IgD-negative memory B cell (primary cell): Measurements from ENCODE around the gene TMEM185A. TPM values are rescaled to one million over a fixed set of nuclear protein-coding genes. Genes with fewer than 3 reads are reported as not detected.
"Not testable (repeated sequence)": the region's sequence is repeated elsewhere in the genome, so short reads cannot be mapped to it uniquely, and the experiment has no call there.

ENCODE experiments used
- H3K27ac Mint-ChIP-seq, 3 donors: one replicate each; pipeline ENCODE4 v1.8.0; 2020 to 2022; ENCODE audit warnings: mild to moderate bottlenecking in 3 of 3, mixed read lengths in 3 of 3, moderate library complexity in 1 of 3
- H3K27me3 Mint-ChIP-seq: one replicate; pipeline ENCODE4 v1.8.0; 2021; ENCODE audit warnings: mixed read lengths
- H3K36me3 Mint-ChIP-seq: one replicate; pipeline ENCODE4 v1.8.0; 2020; ENCODE audit warnings: mild to moderate bottlenecking, mixed read lengths
- H3K4me1 Mint-ChIP-seq, 3 donors: one replicate each; pipeline ENCODE4 v1.8.0; 2020 to 2022; ENCODE audit warnings: mixed read lengths in 3 of 3, mild to moderate bottlenecking in 1 of 3
- H3K4me3 Mint-ChIP-seq, 4 donors: one replicate each; pipeline ENCODE4 v1.8.0; 2020 to 2022; ENCODE audit warnings: mild to moderate bottlenecking in 4 of 4, mixed read lengths in 4 of 4, moderate library complexity in 3 of 4
- H3K9me3 Mint-ChIP-seq, 3 donors: one replicate each; pipeline ENCODE4 v1.8.0; 2020 to 2021; ENCODE audit warnings: mixed read lengths in 3 of 3, mild to moderate bottlenecking in 1 of 3
- polyA plus RNA-seq: library from polyadenylated mRNA; unstranded; fragments of 300-500 nt; fragmentation: Illumina TruSeq; gene quantifications from one replicate; pipeline ENCODE4 v1.2.3, GENCODE V29; 2021

TMEM185A gene
- polyA plus RNA-seq, 1 donor from 2014 or later = 18.2 TPM

DNA sequence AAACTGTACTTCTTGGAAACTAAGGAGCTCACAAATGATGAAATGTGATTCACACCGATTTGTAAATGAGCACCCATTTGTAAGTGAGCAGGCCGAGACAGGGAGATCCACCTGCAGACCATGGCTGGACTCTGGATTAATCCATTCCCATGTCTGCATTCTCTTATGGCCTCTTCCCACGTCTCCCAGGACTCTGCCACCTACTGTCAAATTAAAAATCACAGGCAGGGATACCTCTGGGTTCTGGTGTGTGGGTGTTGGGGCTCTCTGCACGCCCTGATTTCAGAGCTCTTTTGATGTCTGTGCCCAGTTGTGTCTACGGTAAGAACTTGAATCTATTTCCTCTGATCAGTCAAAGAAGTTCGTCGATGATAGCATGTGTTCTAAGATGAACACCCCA lies 40.6 kb downstream of the TMEM185A start:
- not testable (repeated sequence) for H3K27ac Mint-ChIP-seq, H3K4me3 Mint-ChIP-seq, H3K9me3 Mint-ChIP-seq, H3K27me3 Mint-ChIP-seq, H3K36me3 Mint-ChIP-seq, H3K4me1 Mint-ChIP-seq

DNA sequence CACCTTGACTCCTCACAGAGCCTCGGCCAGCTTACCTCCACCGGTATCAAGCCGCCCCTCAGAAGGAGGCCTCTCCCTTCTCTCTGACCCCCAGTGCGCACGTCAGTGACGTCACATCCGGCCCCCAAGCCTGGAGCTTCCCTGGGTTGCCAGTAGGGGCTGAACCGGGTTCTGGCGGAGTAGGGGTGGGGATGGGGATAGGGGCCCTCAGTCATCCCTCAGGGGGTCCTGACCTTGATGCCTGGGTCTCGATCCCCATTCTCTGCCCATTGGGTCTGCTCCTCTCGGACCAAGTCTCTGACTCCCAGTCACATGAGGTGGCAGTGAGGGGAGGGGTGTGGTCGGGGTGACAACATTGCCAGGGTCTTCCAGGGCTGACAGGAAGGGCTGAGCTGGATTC lies 44.2 kb downstream of the TMEM185A start, which contains the start of gene MAGEA9B:
MAGEA9B (minus strand) TSS at position 101 of the 400 bp plus-strand sequence. CDS start 4,280 bp downstream, outside the sequence.
- H3K27ac Mint-ChIP-seq, H3K9me3 Mint-ChIP-seq, H3K4me3 Mint-ChIP-seq, H3K4me1 Mint-ChIP-seq, H3K27me3 Mint-ChIP-seq, H3K36me3 Mint-ChIP-seq: not testable (repeated sequence)

DNA sequence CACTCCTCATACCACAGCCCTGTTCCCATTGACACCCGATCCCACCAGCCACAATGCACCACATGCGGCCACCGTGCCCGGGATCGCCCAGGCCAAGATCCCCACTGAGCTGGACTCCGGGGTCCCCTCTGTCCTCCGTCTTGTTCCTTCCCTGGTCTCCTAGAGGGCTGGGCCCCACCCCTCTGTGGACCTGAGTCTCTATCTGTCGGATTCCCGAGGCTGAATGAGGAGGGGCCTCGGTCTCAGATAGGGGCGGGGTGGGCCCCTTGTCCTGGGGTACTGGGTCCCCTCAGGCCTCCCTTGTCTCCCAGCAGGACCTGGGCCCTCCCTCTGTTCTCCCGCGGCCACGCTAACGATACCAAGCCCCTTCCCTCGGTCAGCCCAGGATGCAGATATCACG lies 46.0 kb downstream of the TMEM185A start:
- not testable (repeated sequence) for H3K4me3 Mint-ChIP-seq, H3K9me3 Mint-ChIP-seq, H3K27ac Mint-ChIP-seq, H3K36me3 Mint-ChIP-seq, H3K4me1 Mint-ChIP-seq, H3K27me3 Mint-ChIP-seq

DNA sequence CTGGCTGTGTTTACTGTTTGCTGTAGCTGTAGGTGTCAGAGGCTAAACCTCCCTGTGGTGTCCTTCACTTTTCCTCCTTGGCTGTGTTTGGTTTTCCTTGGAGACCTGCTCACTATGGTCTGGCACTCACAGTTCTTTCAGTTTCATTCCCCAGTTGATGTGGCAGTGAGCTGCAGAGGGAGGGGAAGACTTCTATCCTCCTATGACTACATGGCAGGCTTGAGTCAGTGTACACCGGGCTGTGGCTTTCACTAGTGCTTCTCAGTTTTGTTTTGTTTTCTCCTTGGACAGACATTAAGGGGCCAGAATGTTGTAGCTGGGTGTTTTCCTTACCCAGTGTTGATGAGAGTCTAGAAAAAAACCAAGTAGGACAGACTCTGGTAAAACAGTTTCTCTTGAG lies 58.1 kb downstream of the TMEM185A start:
- H3K27ac Mint-ChIP-seq, H3K4me3 Mint-ChIP-seq, H3K27me3 Mint-ChIP-seq, H3K9me3 Mint-ChIP-seq, H3K36me3 Mint-ChIP-seq, H3K4me1 Mint-ChIP-seq: not testable (repeated sequence)

DNA sequence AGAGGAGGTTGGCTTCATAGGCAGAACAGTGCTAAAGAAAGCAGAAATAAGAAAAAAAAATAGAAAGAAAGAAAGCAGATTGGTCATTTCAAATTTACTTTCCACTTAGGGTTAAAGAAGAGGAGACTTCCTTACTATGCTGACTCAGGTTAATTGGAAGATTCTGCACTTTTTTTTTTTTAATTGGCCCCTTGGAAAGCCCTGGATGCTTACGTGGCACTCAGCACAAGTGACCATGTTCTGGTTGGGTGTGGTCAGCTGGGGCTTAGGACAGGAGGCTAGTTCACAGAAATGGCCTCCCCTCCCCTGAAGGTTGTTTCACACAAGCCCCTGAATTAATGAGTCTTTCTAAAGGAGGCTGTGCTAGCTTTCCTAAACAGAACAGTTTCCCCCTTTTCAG lies 58.8 kb downstream of the TMEM185A start:
- H3K27ac Mint-ChIP-seq = no peak overlapping the region
- H3K9me3 Mint-ChIP-seq = no peaks in the 10 kb centered on the region
- H3K4me3 Mint-ChIP-seq = no peak overlapping the region
- H3K4me1 Mint-ChIP-seq = peaks cover 0 to 1% (median 0%) of the 10 kb centered on the region in 3 donors
- H3K27me3 Mint-ChIP-seq = peaks cover 9% of the 10 kb centered on the region
- H3K36me3 Mint-ChIP-seq = no peaks in the 10 kb centered on the region

DNA sequence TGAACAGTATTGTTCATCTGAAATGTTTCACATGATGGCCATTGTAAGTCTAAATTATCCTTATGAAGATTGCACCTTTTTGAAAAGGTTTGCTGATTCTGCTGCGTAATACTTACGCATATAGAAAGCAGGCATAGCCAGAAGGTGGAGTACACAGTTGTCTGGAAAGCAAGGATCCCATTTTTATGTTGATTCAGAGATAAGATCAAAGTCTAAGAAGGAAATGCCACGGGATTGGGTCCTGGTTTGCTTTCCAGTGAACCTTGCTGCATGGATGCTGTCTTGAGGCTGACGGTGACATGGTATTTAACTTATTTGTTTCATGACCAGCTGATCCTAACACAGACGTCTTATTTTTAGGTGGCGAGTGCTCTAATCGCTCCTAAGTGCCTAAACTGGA lies 59.8 kb downstream of the TMEM185A start:
- H3K4me3 Mint-ChIP-seq = no peak overlapping the region
- no peaks in the 10 kb centered on the region for H3K36me3 Mint-ChIP-seq
- no peak overlapping the region for H3K27ac Mint-ChIP-seq
- H3K27me3 Mint-ChIP-seq = peaks cover 9% of the 10 kb centered on the region
- H3K4me1 Mint-ChIP-seq = peaks cover 0 to 1% (median 0%) of the 10 kb centered on the region in 3 donors
- H3K9me3 Mint-ChIP-seq = no peaks in the 10 kb centered on the region

DNA sequence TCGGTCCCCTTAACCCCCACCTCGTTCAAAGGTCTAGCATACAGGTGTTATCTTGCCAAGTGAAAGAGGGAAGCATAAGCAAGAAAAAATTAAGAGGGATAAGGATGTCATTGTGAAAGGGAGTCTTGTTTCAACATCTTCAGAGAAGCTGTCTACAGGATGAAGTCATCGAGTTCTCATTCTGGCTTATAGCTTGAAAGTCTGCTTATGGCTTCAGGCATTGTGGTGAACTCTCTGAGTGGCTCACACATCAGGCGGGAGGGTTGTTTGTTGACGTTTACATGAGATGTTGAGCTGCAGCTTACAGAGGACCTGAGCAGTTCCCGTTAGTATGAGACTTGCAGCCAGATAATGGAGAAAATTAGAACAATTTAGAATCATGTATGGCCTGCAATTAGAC lies 60.9 kb downstream of the TMEM185A start:
- H3K27ac Mint-ChIP-seq = no peak overlapping the region
- no peak overlapping the region for H3K4me3 Mint-ChIP-seq
- H3K27me3 Mint-ChIP-seq = peaks cover 9% of the 10 kb centered on the region
- peaks cover 0 to 1% (median 0%) of the 10 kb centered on the region in 3 donors for H3K4me1 Mint-ChIP-seq
- H3K9me3 Mint-ChIP-seq = no peaks in the 10 kb centered on the region
- H3K36me3 Mint-ChIP-seq = no peaks in the 10 kb centered on the region

DNA sequence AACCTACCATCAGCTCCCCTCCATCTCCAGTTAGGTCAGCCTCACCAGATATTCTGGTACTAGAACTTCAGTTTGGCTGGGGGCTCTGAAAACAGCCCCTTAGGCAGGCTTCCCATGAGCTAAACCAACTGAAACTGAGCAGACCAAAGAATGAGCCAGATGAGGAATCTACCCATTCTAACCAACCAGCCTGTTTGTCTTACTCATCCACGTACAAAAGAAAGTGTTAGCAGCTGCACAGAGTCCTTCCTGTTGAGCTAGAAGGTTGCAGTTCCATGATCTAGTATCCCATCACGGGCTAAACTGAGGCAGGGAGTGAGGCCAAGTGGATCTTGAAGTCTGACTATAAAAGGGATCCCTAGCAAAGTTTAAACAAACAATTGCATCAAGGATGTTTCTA lies 61.8 kb downstream of the TMEM185A start:
- Mint-ChIP-seq H3K27ac (no peak overlapping the region), H3K9me3 (no peaks in the 10 kb centered on the region), H3K27me3 (peaks cover 9% of the 10 kb centered on the region), H3K36me3 (no peaks in the 10 kb centered on the region), H3K4me1 (peaks cover 0 to 1% (median 0%) of the 10 kb centered on the region in 3 donors), H3K4me3 (no peak overlapping the region)

DNA sequence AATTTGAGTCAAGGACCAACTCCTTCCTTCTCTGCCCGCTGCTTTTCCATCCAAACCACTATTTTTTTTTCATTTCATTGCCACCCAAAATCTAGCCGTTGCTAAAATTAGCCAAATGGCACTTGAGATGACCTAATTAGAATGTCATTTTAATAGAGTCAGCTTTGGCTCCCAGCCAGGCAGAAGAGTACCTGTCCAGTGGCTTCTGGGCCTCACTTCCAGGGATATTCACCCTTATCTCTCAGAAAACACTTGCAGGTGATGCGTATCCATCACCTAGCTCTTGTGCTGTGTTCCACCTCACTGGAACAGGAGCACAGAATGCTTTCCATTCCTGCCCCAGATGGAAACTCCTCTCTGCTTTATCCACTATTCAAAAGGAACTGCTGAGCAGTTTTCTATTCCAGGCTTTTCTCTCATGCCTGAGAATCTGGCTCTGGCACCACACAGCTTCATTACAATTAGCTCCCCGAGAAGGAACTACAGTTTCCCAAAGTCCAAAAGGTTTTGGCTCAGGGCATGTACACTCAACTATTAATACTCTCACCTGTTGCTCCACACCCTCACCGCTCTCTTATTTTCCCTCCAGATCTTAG lies 62.8 kb downstream of the TMEM185A start:
- Mint-ChIP-seq H3K4me3 (no peak overlapping the region), H3K9me3 (no peaks in the 10 kb centered on the region)

DNA sequence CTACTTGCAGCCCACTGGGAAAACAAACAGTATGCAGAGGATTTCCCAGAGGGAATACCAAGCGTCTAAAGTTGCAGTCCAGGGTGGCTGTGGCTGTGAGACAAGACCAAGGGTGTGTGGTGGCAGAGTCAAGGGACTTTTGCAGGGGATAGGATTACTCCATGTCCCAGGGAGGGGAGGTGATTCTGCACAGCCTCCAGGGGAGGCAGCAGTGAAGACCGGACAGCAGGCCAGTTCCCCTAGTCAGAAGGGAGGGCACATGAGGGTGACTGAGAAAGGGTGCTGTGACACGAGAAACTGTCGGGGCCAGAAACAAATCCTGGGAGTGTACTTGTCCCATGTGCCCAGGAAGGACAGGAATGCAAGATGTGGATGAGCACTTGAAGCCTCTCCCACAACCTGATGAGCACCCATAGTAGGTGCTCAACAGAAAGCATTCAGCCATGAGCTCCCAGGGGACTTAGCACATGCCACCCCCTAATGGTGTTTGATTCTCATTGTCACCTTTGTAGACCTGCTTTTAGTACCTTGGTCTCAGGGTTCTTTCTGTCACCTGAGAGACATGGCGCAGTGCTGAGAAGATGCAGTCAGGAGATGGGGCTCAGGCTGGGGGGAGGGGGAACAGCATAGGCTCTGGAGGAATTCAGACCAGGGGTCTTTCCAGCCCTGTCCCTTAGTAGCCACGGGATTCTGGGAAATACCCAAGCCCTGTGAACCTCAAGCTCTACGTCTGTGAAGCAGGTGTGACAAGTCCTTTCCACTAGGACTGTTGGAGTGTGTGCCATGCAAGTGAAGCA lies 63.8 kb downstream of the TMEM185A start:
- Mint-ChIP-seq H3K4me3 (peak overlapping the region in 1 of 4 donors; percentile 47), H3K4me1 (peaks cover 0 to 1% (median 0%) of the 10 kb centered on the region in 3 donors), H3K9me3 (no peaks in the 10 kb centered on the region), H3K27me3 (peaks cover 9% of the 10 kb centered on the region), H3K36me3 (no peaks in the 10 kb centered on the region), H3K27ac (no peak overlapping the region)

More for the DNA sequence above, 62.8 kb downstream of the TMEM185A start:
- Mint-ChIP-seq H3K36me3 (no peaks in the 10 kb centered on the region), H3K27me3 (peaks cover 9% of the 10 kb centered on the region), H3K4me1 (peaks cover 0 to 1% (median 0%) of the 10 kb centered on the region in 3 donors), H3K27ac (no peak overlapping the region)

DNA sequence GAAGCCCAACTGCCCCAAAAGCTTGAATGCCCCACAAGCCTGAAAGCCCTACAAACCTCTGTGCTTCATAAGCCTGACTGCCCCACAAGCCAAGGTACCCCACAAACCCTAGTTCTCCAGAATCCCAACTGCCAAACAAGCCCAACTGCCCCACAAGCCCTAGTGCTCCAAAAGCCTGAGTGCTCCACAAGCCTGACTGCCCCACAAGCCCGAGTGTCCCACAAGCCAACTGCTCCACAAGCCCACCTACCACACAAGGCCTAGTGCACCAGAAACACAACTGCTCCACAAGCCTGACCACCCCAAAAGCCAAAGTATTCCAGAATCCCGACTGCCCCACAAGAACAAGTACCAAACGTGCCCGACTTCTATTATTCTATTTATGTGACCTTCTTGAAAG lies 68.2 kb downstream of the TMEM185A start:
- no peaks in the 10 kb centered on the region for H3K9me3 Mint-ChIP-seq
- peaks cover 0 to 1% (median 0%) of the 10 kb centered on the region in 3 donors for H3K4me1 Mint-ChIP-seq
- H3K27ac Mint-ChIP-seq = no peak overlapping the region

DNA sequence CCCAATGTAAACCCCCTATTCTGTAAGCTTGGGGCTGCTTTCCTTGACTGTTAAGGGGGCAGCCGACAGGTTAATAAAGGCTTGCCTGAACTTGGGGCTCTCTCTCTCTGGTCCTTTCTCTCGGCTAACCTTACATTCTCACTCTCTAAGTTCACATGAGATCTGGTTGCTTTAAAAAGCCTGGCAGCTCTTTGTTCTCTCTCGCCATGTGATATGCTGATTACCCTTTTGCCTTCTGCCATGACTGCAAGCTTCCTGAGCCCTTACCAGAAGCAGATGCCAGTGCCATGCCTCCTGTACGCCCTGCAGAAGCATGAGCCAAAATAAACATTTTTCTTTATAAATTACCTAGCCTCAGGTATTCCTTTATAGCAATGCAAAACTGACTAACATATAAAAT lies 76.3 kb downstream of the TMEM185A start:
- not testable (repeated sequence) for H3K27me3 Mint-ChIP-seq, H3K27ac Mint-ChIP-seq, H3K4me1 Mint-ChIP-seq, H3K36me3 Mint-ChIP-seq, H3K9me3 Mint-ChIP-seq, H3K4me3 Mint-ChIP-seq

More for the DNA sequence above, 68.2 kb downstream of the TMEM185A start:
- H3K27me3 Mint-ChIP-seq = no peaks in the 10 kb centered on the region
- H3K4me3 Mint-ChIP-seq = no peak overlapping the region
- no peaks in the 10 kb centered on the region for H3K36me3 Mint-ChIP-seq

DNA sequence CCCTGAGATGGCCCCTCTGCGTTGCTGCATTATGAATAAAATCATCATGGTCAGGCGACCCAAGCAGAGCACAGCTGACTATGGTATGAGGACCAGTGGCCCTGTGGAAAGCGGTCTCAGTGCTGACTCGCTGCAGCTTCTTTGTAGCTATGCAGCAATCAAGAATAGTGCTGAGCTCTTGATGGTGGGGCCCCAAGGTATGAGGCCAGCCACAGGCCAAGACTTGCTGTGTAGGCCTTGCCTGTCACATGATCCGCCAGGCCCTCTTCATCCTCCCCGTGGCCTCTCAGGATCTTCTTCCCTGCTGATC lies 79.7 kb downstream of the TMEM185A start:
- not testable (repeated sequence) for H3K27me3 Mint-ChIP-seq, H3K9me3 Mint-ChIP-seq, H3K4me1 Mint-ChIP-seq, H3K4me3 Mint-ChIP-seq, H3K36me3 Mint-ChIP-seq, H3K27ac Mint-ChIP-seq

DNA sequence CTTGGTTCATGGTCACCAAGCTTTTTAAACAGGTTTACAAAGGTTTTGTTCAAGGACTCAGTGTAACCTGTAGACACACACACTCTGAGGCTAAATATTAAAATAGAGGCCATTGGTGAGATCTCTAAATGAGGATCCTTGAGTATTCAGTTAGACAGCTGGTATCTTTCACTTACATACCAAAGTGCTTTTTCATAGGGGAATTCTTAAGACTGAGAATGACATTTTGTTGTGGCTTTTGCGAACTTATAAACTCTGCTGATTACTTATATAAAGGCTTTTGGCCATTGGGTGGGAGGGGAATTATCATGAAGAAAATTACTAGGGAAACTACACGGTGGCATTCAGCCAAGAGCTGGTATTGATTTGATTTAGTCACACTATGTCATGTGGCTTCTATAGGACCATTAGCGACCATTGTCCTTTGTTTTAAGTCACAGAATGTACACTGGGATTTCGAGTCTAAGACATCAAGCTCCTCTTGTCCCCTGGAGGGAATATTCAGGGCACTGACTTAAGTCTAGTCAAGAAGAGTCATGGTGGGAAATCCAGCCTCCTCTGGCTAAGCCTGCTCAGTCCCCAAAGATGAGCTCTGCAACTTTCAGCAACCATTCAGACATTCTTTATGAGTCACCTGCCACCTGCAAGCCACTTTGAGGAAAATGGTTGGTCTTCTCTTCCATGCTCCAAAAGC lies 80.2 kb downstream of the TMEM185A start:
- not testable (repeated sequence) for H3K27me3 Mint-ChIP-seq, H3K4me3 Mint-ChIP-seq, H3K27ac Mint-ChIP-seq, H3K4me1 Mint-ChIP-seq, H3K36me3 Mint-ChIP-seq, H3K9me3 Mint-ChIP-seq

DNA sequence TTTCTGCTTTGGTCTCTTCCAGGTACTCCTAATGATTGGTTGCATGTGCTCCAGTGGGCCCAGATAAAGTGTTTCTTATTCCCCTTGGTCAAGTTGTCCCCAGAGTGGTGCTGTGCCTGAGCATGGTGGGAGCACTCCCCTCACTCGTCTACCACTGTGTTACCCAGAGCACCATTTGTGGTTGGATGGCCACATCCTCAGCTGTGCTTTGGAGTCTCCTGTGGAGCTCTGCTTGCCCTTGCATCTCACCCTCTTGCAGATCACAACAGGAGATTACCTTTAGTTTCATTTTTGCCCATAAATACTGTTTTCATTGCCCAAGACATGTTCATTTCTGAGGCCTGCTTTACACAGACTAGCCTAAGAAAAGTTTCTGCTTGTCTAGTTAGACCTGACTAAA lies 81.1 kb downstream of the TMEM185A start:
- not testable (repeated sequence) for H3K27ac Mint-ChIP-seq, H3K27me3 Mint-ChIP-seq, H3K9me3 Mint-ChIP-seq, H3K36me3 Mint-ChIP-seq, H3K4me1 Mint-ChIP-seq, H3K4me3 Mint-ChIP-seq

DNA sequence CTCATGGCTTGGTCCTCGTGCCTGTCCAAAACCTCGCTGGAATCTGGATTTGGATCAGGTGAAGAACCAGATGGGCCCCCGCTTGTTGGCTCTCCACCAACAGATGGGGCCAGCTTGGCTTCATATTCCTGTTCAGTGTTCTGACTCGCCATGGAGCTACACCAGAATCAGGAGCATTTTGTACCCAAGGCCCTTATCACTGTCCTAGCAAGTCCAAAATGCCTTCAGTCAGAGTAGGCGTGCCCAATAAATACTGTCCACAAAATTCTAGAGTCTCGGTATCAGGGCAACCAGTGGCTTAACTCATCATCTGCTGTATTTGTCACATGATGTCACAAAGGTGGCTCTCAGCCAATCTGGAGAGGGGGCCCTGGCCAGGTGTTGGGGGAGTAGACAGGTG lies 81.9 kb downstream of the TMEM185A start, which contains the start of gene HSFX3:
HSFX3 (minus strand) TSS at position 224 of the 400 bp plus-strand sequence; CDS start at position 152, 72 bp downstream.
- not testable (repeated sequence) for H3K27ac Mint-ChIP-seq, H3K36me3 Mint-ChIP-seq, H3K9me3 Mint-ChIP-seq

More for the DNA sequence above, 81.9 kb downstream of the TMEM185A start, which contains the start of gene HSFX3:
- H3K27me3 Mint-ChIP-seq, H3K4me3 Mint-ChIP-seq, H3K4me1 Mint-ChIP-seq: not testable (repeated sequence)
